Stomach (tissue), 9 donors: ENCODE results near the gene ARPIN. TPM values are rescaled to one million over a fixed set of nuclear protein-coding genes. Genes with fewer than 3 reads are reported as not detected.
A peak's percentile ranks its signal among the peaks of the same experiment; 100 is the strongest.
"Not testable (repeated sequence)": the region's sequence is repeated elsewhere in the genome, so short reads cannot be mapped to it uniquely, and the experiment has no call there.

Source experiments
- DNase-seq, 2 donors: peaks; one replicate each; pipeline versions ENCODE4 v3.0.0 to v3.0.0-alpha.2; 2013 to 2019
- H3K27ac ChIP-seq, 5 donors: fragments of 200-600 bp in 4 of 5; sonication (generic) in 4 of 5; one replicate each; pipeline ENCODE4 v1.5.1; 2013 to 2019; ENCODE audit warnings: mild to moderate bottlenecking in 1 of 5, moderate library complexity in 1 of 5
- H3K27me3 ChIP-seq, 3 donors: fragments of 200-600 bp; sonication (generic); one replicate each; pipeline ENCODE4 v1.5.1; 2017 to 2019; ENCODE audit warnings: mixed run types in 1 of 3
- H3K36me3 ChIP-seq, 4 donors: fragments of 200-600 bp; sonication (generic); 1 replicate in 3 of 4; 2 replicates in 1 of 4; pipeline ENCODE4 v1.5.1; 2016 to 2019
- H3K4me1 ChIP-seq, 4 donors: fragments of 200-600 bp; sonication (generic); one replicate each; pipeline ENCODE4 v1.5.1; 2016 to 2019
- H3K4me3 ChIP-seq, 4 donors: fragments of 200-600 bp; sonication (generic) in 3 of 4; one replicate each; pipeline ENCODE4 v1.5.1; 2016 to 2019; ENCODE audit warnings: mild to moderate bottlenecking in 1 of 4
- H3K9me3 ChIP-seq, 4 donors: fragments of 200-600 bp; sonication (generic); one replicate each; pipeline ENCODE4 v1.5.1; 2016 to 2019
- CTCF ChIP-seq, 7 experiments: fragments of 450-650 bp in 4 of 7; fragments of 200-600 bp in 3 of 7; sonication (generic) in 3 of 7; IDR thresholded peaks; one replicate each; pipeline ENCODE4 v1.5.1; 2016 to 2019; ENCODE audit warnings: antibody characterized with exemption in 7 of 7, control low read depth in 2 of 7, mild to moderate bottlenecking in 1 of 7
- EP300 ChIP-seq: sonication (generic); formaldehyde crosslinking; IDR thresholded peaks from one replicate; pipeline ENCODE4 v1.6.1; 2017; ENCODE audit warnings: antibody characterized with exemption
- POLR2A ChIP-seq, 4 donors: fragments of 450-650 bp; IDR thresholded peaks; one replicate each; pipeline ENCODE4 v1.6.1; 2016; ENCODE audit warnings: antibody characterized with exemption in 4 of 4, control low read depth in 2 of 4, mild to moderate bottlenecking in 1 of 4, moderate library complexity in 1 of 4
- POLR2AphosphoS5 ChIP-seq, 3 donors: sonication (generic); formaldehyde crosslinking; IDR thresholded peaks; one replicate each; pipeline ENCODE4 v1.6.1; 2016; ENCODE audit warnings: antibody characterized with exemption in 3 of 3
- WGBS, 5 donors: extraction: QIAGEN DNeasy Blood & Tissue Kit in 3 of 5; methylation state at CpG; one replicate each; pipeline versions ENCODE4 v1.1.5 to v1.1.7; 2013 to 2018; 5-methylcytosine and 5-hydroxymethylcytosine counted together
- intact Hi-C: fragments of 100-400 bp; cut with DNase I; formaldehyde crosslinking; loops from one replicate; pipeline ENCODE4 v1.15.1; 2023; ENCODE audit warnings: low total_unique reads
- polyA plus RNA-seq, 3 donors: library from polyadenylated mRNA; stranded (reverse); fragments of 200-250 nt; gene quantifications; one replicate each; pipeline ENCODE4 v1.2.3, GENCODE V29; 2013
- total RNA-seq, 5 donors: library from RNA; depleted of rRNA; stranded (reverse); fragments of >200 nt; gene quantifications; one replicate each; pipeline versions ENCODE4 v1.1.0 to v1.2.3, GENCODE V29; 2014 to 2016
- donor health status: healthy with polysubstance abuse.
- donor health status: Bipolar disorder and iron deficiency.
- donor health status: healthy.

ARPIN gene
- total and polyA plus RNA-seq, 8 donors, result 1.2 to 24.8 (median 12.7) TPM

- no peak for TF ChIP-seq POLR2A (IDR thresholded peaks at IDR 0.05)
- peak in 1 of 3 donors; percentile 70 for TF ChIP-seq POLR2AphosphoS5 (IDR thresholded peaks at IDR 0.05)
- peak in 5 of 7 experiments; percentile 64 to 96 (median 85) for TF ChIP-seq CTCF (IDR thresholded peaks at IDR 0.05)
- TF ChIP-seq EP300, result no peak
- whole genome bisulfite sequencing, 5 donors, result 25 to 28% (median 26%) methylated on average over 10 of the region's 10 CpGs
- intact Hi-C loops, result loop anchor here (5.0 kb wide), 1 partner anchor 113 kb away; no protein-coding TSS in a partner anchor
These were observed 37.7 kb downstream of the ARPIN start for GRCh38 chr15:89874926-89875564.

GRCh38 chr15:89870688-89871288 lies 42.0 kb downstream of the ARPIN start:
- TF ChIP-seq POLR2A (IDR thresholded peaks at IDR 0.05), result no peak
- no peak for TF ChIP-seq POLR2AphosphoS5 (IDR thresholded peaks at IDR 0.05)
- TF ChIP-seq CTCF (IDR thresholded peaks at IDR 0.05), result no peak
- TF ChIP-seq EP300, result no peak
- H3K27ac ChIP-seq, result no peak overlapping the region
- DNase-seq, result no peak
- H3K4me1 ChIP-seq, result peaks cover 0 to 23% (median 10%) of the 10 kb centered on the region in 4 donors
- intact Hi-C loops, result loop anchor here (5.0 kb wide), 1 partner anchor 108 kb away; no protein-coding TSS in a partner anchor
- 75 to 84% (median 81%) methylated on average over 4 of the region's 4 CpGs for WGBS, 5 donors
- peaks cover 19 to 52% (median 48%) of the 10 kb centered on the region in 4 donors for H3K36me3 ChIP-seq
- H3K4me3 ChIP-seq, result no peak overlapping the region
- no peaks in the 10 kb centered on the region for H3K27me3 ChIP-seq
- no peaks in the 10 kb centered on the region for H3K9me3 ChIP-seq

More at GRCh38 chr15:89874926-89875564, 37.7 kb downstream of the ARPIN start:
- Histone ChIP-seq H3K27me3 (no peaks in the 10 kb centered on the region), H3K36me3 (peaks cover 18 to 77% (median 75%) of the 10 kb centered on the region in 4 donors), H3K4me1 (peaks cover 0 to 19% (median 9%) of the 10 kb centered on the region in 4 donors), H3K9me3 (no peaks in the 10 kb centered on the region), H3K4me3 (no peak overlapping the region), H3K27ac (no peak overlapping the region)
- peak; percentile 88 to 93 for DNase-seq

- TF ChIP-seq CTCF (IDR thresholded peaks at IDR 0.05) (no peak), POLR2AphosphoS5 (IDR thresholded peaks at IDR 0.05) (no peak), POLR2A (IDR thresholded peaks at IDR 0.05) (no peak), EP300 (no peak)
- DNase-seq, result no peak
- Histone ChIP-seq H3K4me1 (peaks cover 0 to 28% (median 13%) of the 10 kb centered on the region in 4 donors), H3K27ac (no peak overlapping the region), H3K27me3 (no peaks in the 10 kb centered on the region), H3K9me3 (no peaks in the 10 kb centered on the region), H3K36me3 (peaks cover 19 to 52% (median 51%) of the 10 kb centered on the region in 4 donors), H3K4me3 (no peak overlapping the region)
- intact Hi-C loops, result loop anchor here (5.0 kb wide), 1 partner anchor 108 kb away; no protein-coding TSS in a partner anchor
- WGBS, 5 donors, result 93 to 95% (median 94%) methylated on average over 5 of the region's 5 CpGs
These were observed 42.7 kb downstream of the ARPIN start for GRCh38 chr15:89870006-89870405.

- H3K27me3 ChIP-seq, H3K27ac ChIP-seq, H3K9me3 ChIP-seq, H3K4me3 ChIP-seq, DNase-seq, intact Hi-C loops: not testable (repeated sequence)
- whole genome bisulfite sequencing, 5 donors, result 94 to 99% (median 98%) methylated on average over 9 of the region's 9 CpGs
- Histone ChIP-seq H3K4me1 (peaks cover 0 to 26% (median 13%) of the 10 kb centered on the region in 4 donors), H3K36me3 (peaks cover 19 to 56% (median 53%) of the 10 kb centered on the region in 4 donors)
These were observed 43.3 kb downstream of the ARPIN start for GRCh38 chr15:89869490-89869889.
